H9 (cell line): Measurements from ENCODE around the gene RPL19. TPM values are rescaled to one million over a fixed set of nuclear protein-coding genes. Genes with fewer than 3 reads are reported as not detected.
"Not testable (repeated sequence)": the region's sequence is repeated elsewhere in the genome, so short reads cannot be mapped to it uniquely, and the experiment has no call there.

Experiments used
- DNase-seq: peaks from one replicate; pipeline ENCODE4 v3.0.0-alpha.2; 2017
- H2AFZ ChIP-seq: one replicate; pipeline ENCODE4 v1.6.1; 2013; ENCODE audit warnings: mild to moderate bottlenecking, low read length, control low read depth, moderate library complexity
- H2AK5ac ChIP-seq: 2 replicates; pipeline ENCODE4 v1.6.1; 2013; ENCODE audit warnings: low read length, control low read depth, mixed read lengths; ENCODE audit not compliant: insufficient read length
- H2BK120ac ChIP-seq: one replicate; pipeline ENCODE4 v1.6.1; 2013; ENCODE audit warnings: low read depth, mild to moderate bottlenecking, low read length, control low read depth, inconsistent platforms; ENCODE audit not compliant: poor library complexity, severe bottlenecking
- H2BK12ac ChIP-seq: 2 replicates; pipeline ENCODE4 v1.6.1; 2013; ENCODE audit warnings: low read length, control low read depth, mixed read lengths, low read depth; ENCODE audit not compliant: insufficient read length
- H2BK15ac ChIP-seq: 2 replicates; pipeline ENCODE4 v1.6.1; 2013; ENCODE audit warnings: low read depth, low read length, control low read depth
- H2BK20ac ChIP-seq: one replicate; pipeline ENCODE4 v1.6.1; 2013; ENCODE audit warnings: low read depth, mild to moderate bottlenecking, low read length, control low read depth, inconsistent platforms; ENCODE audit not compliant: poor library complexity, severe bottlenecking
- H2BK5ac ChIP-seq: 2 replicates; pipeline ENCODE4 v1.6.1; 2013; ENCODE audit warnings: low read length, control low read depth, mixed read lengths; ENCODE audit not compliant: insufficient read length
- H3K14ac ChIP-seq: 2 replicates; pipeline ENCODE4 v1.6.1; 2013; ENCODE audit warnings: low read length, control low read depth; ENCODE audit not compliant: insufficient read depth
- H3K18ac ChIP-seq: 2 replicates; pipeline ENCODE4 v1.6.1; 2013; ENCODE audit warnings: low read depth, mild to moderate bottlenecking, mixed read lengths, low read length, control low read depth; ENCODE audit not compliant: insufficient read length
- H3K23ac ChIP-seq: 2 replicates; pipeline ENCODE4 v1.6.1; 2013; ENCODE audit warnings: low read length, control low read depth, mixed read lengths, low read depth; ENCODE audit not compliant: insufficient read length
- H3K23me2 ChIP-seq: 2 replicates; pipeline ENCODE4 v1.6.1; 2013; ENCODE audit warnings: low read depth, mild to moderate bottlenecking, mixed read lengths, low read length, control low read depth; ENCODE audit not compliant: insufficient read length, poor library complexity, severe bottlenecking
- H3K27ac ChIP-seq: 2 replicates; pipeline ENCODE4 v1.5.1; 2013; ENCODE audit warnings: low read length, control low read depth, mixed read lengths, low read depth; ENCODE audit not compliant: insufficient read length
- H3K27me3 ChIP-seq: 2 replicates; pipeline ENCODE4 v1.6.1; 2013; ENCODE audit warnings: low read length, control low read depth, inconsistent platforms; ENCODE audit not compliant: insufficient read depth
- H3K4ac ChIP-seq: 2 replicates; pipeline ENCODE4 v1.6.1; 2013; ENCODE audit warnings: low read depth, mild to moderate bottlenecking, control low read depth, inconsistent platforms, low read length, moderate library complexity
- H3K4me1 ChIP-seq: 2 replicates; pipeline ENCODE4 v1.6.1; 2013; ENCODE audit warnings: low read length, control low read depth, inconsistent platforms; ENCODE audit not compliant: insufficient read depth
- H3K4me2 ChIP-seq: 2 replicates; pipeline ENCODE4 v1.6.1; 2013; ENCODE audit warnings: low read length, control low read depth, mixed read lengths; ENCODE audit not compliant: insufficient read length, insufficient read depth
- H3K56ac ChIP-seq: 2 replicates; pipeline ENCODE4 v1.6.1; 2013; ENCODE audit warnings: low read depth, mild to moderate bottlenecking, mixed read lengths, low read length, control low read depth; ENCODE audit not compliant: insufficient read length
- H3K79me1 ChIP-seq: 2 replicates; pipeline ENCODE4 v1.6.1; 2013; ENCODE audit warnings: low read depth, mild to moderate bottlenecking, moderate library complexity, low read length, control low read depth, inconsistent platforms; ENCODE audit not compliant: insufficient read depth, poor library complexity, severe bottlenecking
- H3K79me2 ChIP-seq: 2 replicates; pipeline ENCODE4 v1.6.1; 2013; ENCODE audit warnings: low read length, control low read depth, inconsistent platforms; ENCODE audit not compliant: insufficient read depth
- H3K9ac ChIP-seq: 2 replicates; pipeline ENCODE4 v1.6.1; 2013; ENCODE audit warnings: low read length, control low read depth, mixed read lengths; ENCODE audit not compliant: insufficient read length; ENCODE audit errors: extremely low read depth
- H3K9me3 ChIP-seq: one replicate; pipeline ENCODE4 v1.6.1; 2013; ENCODE audit warnings: low read depth, low read length, inconsistent platforms; ENCODE audit not compliant: control insufficient read depth
- H3T11ph ChIP-seq: one replicate; pipeline ENCODE4 v1.6.1; 2013; ENCODE audit warnings: mild to moderate bottlenecking, low read length, control low read depth, inconsistent platforms
- H4K20me1 ChIP-seq: one replicate; pipeline ENCODE4 v1.6.1; 2013; ENCODE audit not compliant: control insufficient read depth, insufficient read length, insufficient read depth
- H4K5ac ChIP-seq: 2 replicates; pipeline ENCODE4 v1.6.1; 2013; ENCODE audit warnings: low read depth, mild to moderate bottlenecking, mixed read lengths, low read length, control low read depth; ENCODE audit not compliant: insufficient read length
- H4K8ac ChIP-seq: replicated peaks from 2 replicates; pipeline ENCODE4 v1.6.1; 2013; ENCODE audit warnings: low read length, control low read depth, mixed read lengths, low read depth; ENCODE audit not compliant: insufficient read length
- H4K91ac ChIP-seq: 2 replicates; pipeline ENCODE4 v1.6.1; 2013; ENCODE audit warnings: low read depth, mild to moderate bottlenecking, moderate library complexity, mixed read lengths, low read length, control low read depth; ENCODE audit not compliant: insufficient read length
- H3K27ac Mint-ChIP-seq, 3 experiments: 2 replicates in 2 of 3; 3 replicates in 1 of 3; pipeline ENCODE4 v1.8.0; 2020 to 2021; ENCODE audit warnings: mixed read lengths in 3 of 3, mild to moderate bottlenecking in 1 of 3, moderate library complexity in 1 of 3
- H3K27me3 Mint-ChIP-seq: 2 replicates; pipeline ENCODE4 v1.8.0; 2021; ENCODE audit warnings: low read depth, mild to moderate bottlenecking, moderate library complexity, mixed read lengths
- H3K36me3 Mint-ChIP-seq, 3 experiments: 2 replicates in 2 of 3; 3 replicates in 1 of 3; pipeline ENCODE4 v1.8.0; 2020 to 2021; ENCODE audit warnings: low read depth in 3 of 3, mixed read lengths in 3 of 3; ENCODE audit not compliant: insufficient read depth in 1 of 3
- H3K4me1 Mint-ChIP-seq, 2 experiments: 2 replicates each; pipeline ENCODE4 v1.8.0; 2020; ENCODE audit warnings: mixed read lengths in 2 of 2
- H3K4me3 Mint-ChIP-seq, 2 experiments: 2 replicates in 1 of 2; 3 replicates in 1 of 2; pipeline ENCODE4 v1.8.0; 2020 to 2021; ENCODE audit warnings: mild to moderate bottlenecking in 2 of 2, mixed read lengths in 2 of 2, moderate library complexity in 1 of 2
- H3K9me3 Mint-ChIP-seq, 2 experiments: 2 replicates in 1 of 2; 3 replicates in 1 of 2; pipeline ENCODE4 v1.8.0; 2020; ENCODE audit warnings: mild to moderate bottlenecking in 2 of 2, mixed read lengths in 2 of 2, moderate library complexity in 1 of 2
- CTCF ChIP-seq: fragments of 200-600 bp; sonication (generic); conservative IDR thresholded peaks from 3 replicates; pipeline ENCODE4 v1.8.0; 2021; ENCODE audit warnings: antibody characterized with exemption, mild to moderate bottlenecking
- WGBS: extraction: QIAGEN DNeasy Blood & Tissue Kit; methylation state at CpG from one replicate; pipeline ENCODE4 v1.1.7; 2013; ENCODE audit warnings: missing lambda C conversion rate, low lambda C conversion rate, mixed read lengths; ENCODE audit not compliant: insufficient read length; ENCODE audit errors: extremely low coverage; 5-methylcytosine and 5-hydroxymethylcytosine counted together
- total RNA-seq: library from RNA; stranded (reverse); gene quantifications from 2 replicates; pipeline ENCODE4 v1.2.1, GENCODE V29; 2021

RPL19 gene
- total RNA-seq, 1 experiment from 2014 or later: 2,038 TPM

GRCh38 chr17:39167476-39167875, 32.6 kb upstream of the RPL19 start:
- no peak overlapping the region for H3K9ac ChIP-seq
- no peak overlapping the region for H3K23ac ChIP-seq
- no peak overlapping the region for H2BK120ac ChIP-seq
- no peak overlapping the region for H2BK5ac ChIP-seq
- H4K8ac ChIP-seq: no peak overlapping the region
- Mint-ChIP-seq H3K27ac (no peak overlapping the region), H3K36me3 (peaks cover 3 to 8% (median 7%) of the 10 kb centered on the region in 3 experiments; a peak in 5 of 7 replicates), H3K4me1 (peaks cover 31 to 33% of the 10 kb centered on the region in 2 experiments), H3K27me3 (peaks cover 40% of the 10 kb centered on the region), H3K4me3 (no peak overlapping the region; a peak in 1 of 5 replicates), H3K9me3 (peaks cover 4 to 8% of the 10 kb centered on the region in 2 experiments)
- no peaks in the 10 kb centered on the region; the same call in 1 of the 2 replicates for H3K4me1 ChIP-seq
- H3K9me3 ChIP-seq: no peaks in the 10 kb centered on the region
- no peak overlapping the region for H2AK5ac ChIP-seq
- H4K91ac ChIP-seq: no peak overlapping the region
- no peak overlapping the region for H4K5ac ChIP-seq
- H3K4me2 ChIP-seq: no peak overlapping the region
- H3K27me3 ChIP-seq: peaks cover 10% of the 10 kb centered on the region; the same call in 1 of the 2 replicates
- H2BK20ac ChIP-seq: no peak overlapping the region
- H3K56ac ChIP-seq: no peak overlapping the region
- DNase-seq: no peak
- no peak overlapping the region for H3T11ph ChIP-seq
- no peak overlapping the region for H2BK15ac ChIP-seq
- no peak overlapping the region for H2BK12ac ChIP-seq
- H3K4ac ChIP-seq: no peak overlapping the region
- H3K14ac ChIP-seq: no peak overlapping the region
- no peak overlapping the region for H2AFZ ChIP-seq
- no CpG with 5 or more reads among the region's 2 CpGs for WGBS
- H3K27ac ChIP-seq: no peak overlapping the region
- H3K18ac ChIP-seq: no peak overlapping the region
- H4K20me1 ChIP-seq: no peaks in the 10 kb centered on the region
- no peaks in the 10 kb centered on the region for H3K79me1 ChIP-seq
- H3K79me2 ChIP-seq: no peaks in the 10 kb centered on the region
- H3K23me2 ChIP-seq: peaks cover 9% of the 10 kb centered on the region
- TF ChIP-seq CTCF: no peak

- not testable (repeated sequence) for H3K9me3 ChIP-seq, H2AK5ac ChIP-seq, H3K4me3 Mint-ChIP-seq, H3K23me2 ChIP-seq, H2BK12ac ChIP-seq, H2BK120ac ChIP-seq, H2BK20ac ChIP-seq, H3K36me3 Mint-ChIP-seq, H3K4ac ChIP-seq, H3K27me3 ChIP-seq, H3K56ac ChIP-seq, H3T11ph ChIP-seq, H3K27ac Mint-ChIP-seq, H3K79me1 ChIP-seq, H3K9me3 Mint-ChIP-seq, H3K18ac ChIP-seq, H4K91ac ChIP-seq, H4K20me1 ChIP-seq, H2BK5ac ChIP-seq, H4K8ac ChIP-seq, H3K4me1 ChIP-seq, H2AFZ ChIP-seq, H3K9ac ChIP-seq, H3K4me2 ChIP-seq, H3K23ac ChIP-seq, DNase-seq, H3K14ac ChIP-seq, H2BK15ac ChIP-seq, H3K27ac ChIP-seq, H4K5ac ChIP-seq, H3K79me2 ChIP-seq
- peaks cover 39% of the 10 kb centered on the region for H3K27me3 Mint-ChIP-seq
- WGBS: no CpG with 5 or more reads among the region's 10 CpGs
- H3K4me1 Mint-ChIP-seq: peaks cover 37 to 40% of the 10 kb centered on the region in 2 experiments
Measured at GRCh38 chr17:39168503-39168902, 31.6 kb upstream of the RPL19 start.
